ENCODE data around the gene CA11.
"Not testable (repeated sequence)": the region's sequence is repeated elsewhere in the genome, so short reads cannot be mapped to it uniquely, and the experiment has no call there.

GRCh38 chr19:48657828-48658227 is 11.8 kb upstream of the CA11 start:
- TF ChIP-seq CTCF (IDR thresholded peaks at IDR 0.05); ELF1 (IDR thresholded peaks at IDR 0.05); MEF2A (IDR thresholded peaks at IDR 0.05; ENCODE audit: borderline replicate concordance, low read depth): not testable (repeated sequence)

Data from SK-N-SH (cell line).